NCI-H2171 (cell line): ENCODE results near the gene CMIP.
"Not testable (repeated sequence)": the region's sequence is repeated elsewhere in the genome, so short reads cannot be mapped to it uniquely, and the experiment has no call there.

Experiments used
- DNase-seq: peaks from one replicate; lab custom pipeline; 2025; lab: John Stamatoyannopoulos, UW

The CMIP gene

GRCh38 chr16:81517629-81518438 is 73.2 kb downstream of the CMIP start:
- DNase-seq: no peak

- DNase-seq: no peak
These were observed 73.8 kb downstream of the CMIP start for GRCh38 chr16:81518439-81518757.

- no peak for DNase-seq
These were observed 74.9 kb downstream of the CMIP start for GRCh38 chr16:81519301-81520150.

GRCh38 chr16:81520151-81520470 is 75.5 kb downstream of the CMIP start:
- no peak for DNase-seq

GRCh38 chr16:81520560-81521135 is 76.0 kb downstream of the CMIP start:
- DNase-seq: no peak

GRCh38 chr16:81521141-81521626 is 76.6 kb downstream of the CMIP start:
- DNase-seq: no peak

- DNase-seq: no peak
These were observed 77.6 kb downstream of the CMIP start for GRCh38 chr16:81522108-81522701.

GRCh38 chr16:81522851-81523250 is 78.2 kb downstream of the CMIP start:
- not testable (repeated sequence) for DNase-seq

GRCh38 chr16:81523387-81524115 is 78.9 kb downstream of the CMIP start:
- no peak for DNase-seq

GRCh38 chr16:81524382-81524781 is 79.8 kb downstream of the CMIP start:
- DNase-seq: no peak

- not testable (repeated sequence) for DNase-seq
These were observed 80.3 kb downstream of the CMIP start for GRCh38 chr16:81524885-81525284.

- no peak for DNase-seq
These were observed 81.6 kb downstream of the CMIP start for GRCh38 chr16:81526199-81526598.

GRCh38 chr16:81526935-81527334 is 82.3 kb downstream of the CMIP start:
- no peak for DNase-seq

GRCh38 chr16:81527477-81528178 is 83.0 kb downstream of the CMIP start:
- DNase-seq: no peak

- DNase-seq: no peak
These were observed 83.6 kb downstream of the CMIP start for GRCh38 chr16:81528256-81528655.

GRCh38 chr16:81530296-81530721 is 85.7 kb downstream of the CMIP start:
- DNase-seq: no peak

GRCh38 chr16:81530814-81531213 is 86.2 kb downstream of the CMIP start:
- no peak for DNase-seq

- DNase-seq: no peak
These were observed 86.8 kb downstream of the CMIP start for GRCh38 chr16:81531419-81531821.

GRCh38 chr16:81532491-81533174 is 88.0 kb downstream of the CMIP start:
- no peak for DNase-seq

- DNase-seq: no peak
These were observed 88.5 kb downstream of the CMIP start for GRCh38 chr16:81533175-81533507.
